GM12878 (cell line): ENCODE data around the gene RPS6KC1. TPM values are rescaled to one million over a fixed set of nuclear protein-coding genes. Genes with fewer than 3 reads are reported as not detected.

Source experiments
- ATAC-seq: fragments of 200-7000 bp; cut with Tn5 transposase; 3 replicates; pipeline ENCODE4 v1.9.1; 2020; ENCODE audit warnings: mild to moderate bottlenecking, moderate library complexity
- BruUV-seq: library from RNA; stranded (reverse); fragments of 400-500 nt; replicated peaks from 2 replicates; lab custom pipeline; 2021; lab: Mats Ljungman, UMichigan
- CTCF ChIA-PET: fragments of 300-600 bp; sonication (Branson Sonifier 250); formaldehyde crosslinking; extraction: SDS; loops from one replicate; lab custom pipeline; 2021; ENCODE audit warnings: inconsistent platforms; lab: Yijun Ruan, JAX
- POLR2A ChIA-PET: fragments of 350-600 bp; formaldehyde crosslinking; extraction: SDS; loops from one replicate; lab custom pipeline; 2021; ENCODE audit warnings: inconsistent platforms; lab: Charles Lee
- RAD21 ChIA-PET: fragments of 300-600 bp; sonication (Branson Sonifier 250); formaldehyde crosslinking; loops from one replicate; lab custom pipeline; 2023; ENCODE audit warnings: antibody characterized with exemption; ENCODE audit not compliant: unreplicated experiment; lab: Charles Lee
- SMC1A ChIA-PET: fragments of 300-600 bp; sonication (Branson Sonifier 250); formaldehyde crosslinking; loops from one replicate; lab custom pipeline; 2023; ENCODE audit not compliant: unreplicated experiment, uncharacterized antibody; lab: Charles Lee
- DNase-seq: peaks from one replicate; pipeline ENCODE4 v3.0.0-alpha.2; 2011; ENCODE audit warnings: low read depth, low spot score
- FAIRE-seq: peaks from 3 replicates; lab custom pipeline; 2011; peaks lifted over from hg19 to GRCh38; lab: Jason Lieb, UNC
- H2AFZ ChIP-seq: 2 replicates; pipeline ENCODE4 v1.6.0; 2011; ENCODE audit warnings: low read depth, low read length, control low read depth; ENCODE audit not compliant: control insufficient read depth
- H3K27ac ChIP-seq: 2 replicates; pipeline ENCODE4 v1.5.1; 2011; ENCODE audit warnings: control low read depth; ENCODE audit not compliant: control insufficient read depth, insufficient read depth
- H3K27me3 ChIP-seq, 2 experiments: replicated peaks in 1 of 2; 2 replicates each; pipeline versions ENCODE4 v1.6.0 to v1.6.1; 2011; ENCODE audit warnings: low read length in 1 of 2; ENCODE audit not compliant: control insufficient read depth in 2 of 2, insufficient read depth in 2 of 2
- H3K36me3 ChIP-seq, 2 experiments: 2 replicates each; pipeline ENCODE4 v1.5.1; 2011; ENCODE audit warnings: low read length in 1 of 2; ENCODE audit not compliant: control insufficient read depth in 2 of 2, insufficient read depth in 2 of 2
- H3K4me1 ChIP-seq: 2 replicates; pipeline ENCODE4 v1.6.1; 2011; ENCODE audit warnings: mild to moderate bottlenecking, low read length, moderate library complexity, mixed read lengths; ENCODE audit not compliant: control insufficient read depth, insufficient read depth
- H3K4me2 ChIP-seq: 2 replicates; pipeline ENCODE4 v1.6.0; 2011; ENCODE audit warnings: control low read depth; ENCODE audit not compliant: control insufficient read depth, insufficient read depth
- H3K4me3 ChIP-seq: fragments of 200-600 bp; sonication (generic); 2 replicates; pipeline ENCODE4 v1.5.1; 2016
- H3K79me2 ChIP-seq: 2 replicates; pipeline ENCODE4 v1.6.0; 2011; ENCODE audit warnings: low read length; ENCODE audit not compliant: control insufficient read depth, insufficient read depth
- H3K9ac ChIP-seq: 2 replicates; pipeline ENCODE4 v1.8.0; 2011; ENCODE audit warnings: low read length, control low read depth, mixed read lengths; ENCODE audit not compliant: control insufficient read depth, insufficient read depth
- H3K9me3 ChIP-seq: replicated peaks from 3 replicates; pipeline ENCODE4 v1.5.1; 2011; ENCODE audit warnings: mild to moderate bottlenecking, low read length; ENCODE audit not compliant: control insufficient read depth, insufficient read depth
- H4K20me1 ChIP-seq: 2 replicates; pipeline ENCODE4 v1.6.0; 2011; ENCODE audit not compliant: control insufficient read depth, insufficient read depth
- BHLHE40 ChIP-seq, 2 experiments: fragments of 450-650 bp in 1 of 2; IDR thresholded peaks; 2 replicates each; pipeline ENCODE4 v1.6.1; 2011 to 2017; ENCODE audit warnings: low read depth in 2 of 2, borderline replicate concordance in 1 of 2, improper control_type of control experiment in 1 of 2, low read length in 1 of 2, mild to moderate bottlenecking in 1 of 2
- EP300 ChIP-seq, 2 experiments: fragments of 150-350 bp in 1 of 2; IDR thresholded peaks; 2 replicates each; pipeline ENCODE4 v1.6.1; 2011 to 2012; ENCODE audit warnings: low read depth in 2 of 2, low read length in 2 of 2, borderline replicate concordance in 1 of 2, improper control_type of control experiment in 1 of 2, inconsistent platforms in 1 of 2; ENCODE audit not compliant: control insufficient read depth in 1 of 2
- NFYA ChIP-seq: IDR thresholded peaks from 2 replicates; pipeline ENCODE4 v1.6.1; 2011; ENCODE audit warnings: low read depth, mild to moderate bottlenecking, low read length, improper control_type of control experiment, borderline replicate concordance
- STAT1 ChIP-seq: fragments of 450-650 bp; conservative IDR thresholded peaks from 2 replicates; pipeline ENCODE4 v1.6.1; 2014; ENCODE audit warnings: antibody characterized with exemption, mild to moderate bottlenecking
- ZNF217 ChIP-seq: fragments of 450-650 bp; IDR thresholded peaks from 2 replicates; pipeline ENCODE4 v1.6.1; 2017; ENCODE audit warnings: antibody characterized with exemption, mild to moderate bottlenecking
- ZSCAN29 ChIP-seq: fragments of 450-650 bp; IDR thresholded peaks from 2 replicates; pipeline ENCODE4 v1.6.1; 2017; ENCODE audit warnings: mild to moderate bottlenecking, moderate library complexity
- WGBS: methylation state at CpG from one replicate; pipeline ENCODE4 v1.1.6; 2016; ENCODE audit warnings: low lambda C conversion rate; ENCODE audit not compliant: insufficient replicate concordance, insufficient coverage; ENCODE audit errors: missing lambda C conversion rate; 5-methylcytosine and 5-hydroxymethylcytosine counted together
- in situ Hi-C: fragments of 300-500 bp; cut with MboI; formaldehyde crosslinking; loops from 9 replicates; pipeline ENCODE4 v1.14.3; 2018; ENCODE audit warnings: mixed read lengths
- intact Hi-C: fragments of 100-400 bp; cut with micrococcal nuclease; formaldehyde crosslinking; loops from one replicate; pipeline ENCODE4 v1.14.2; 2022; ENCODE audit not compliant: unreplicated experiment
- polyA plus RNA-seq, 11 experiments: library from polyadenylated mRNA; depleted of rRNA in 4 of 11; unstranded in 6 of 11; stranded (reverse) in 5 of 11; fragments of >200 nt; fragmentation: Nextera tagmentation in 4 of 11; fragmentation: Illumina TruSeq in 1 of 11; extraction: Ambion mirVana in 4 of 11; extraction: Trizol in 1 of 11; gene quantifications; 1 replicate in 1 of 11; 2 replicates in 10 of 11; pipeline versions ENCODE4 v1.2.1 to v1.2.3, GENCODE V29; 2011 to 2016; ENCODE audit warnings: inconsistent platforms in 2 of 11, missing spikeins in 2 of 11, low read depth in 1 of 11
- total RNA-seq, 4 experiments: library from RNA; depleted of rRNA in 3 of 4; stranded (reverse); fragments of >200 nt in 3 of 4; fragmentation: Illumina TruSeq in 1 of 4; extraction: Trizol in 1 of 4; gene quantifications; 2 replicates each; pipeline versions ENCODE4 v1.2.1 to v1.2.3, GENCODE V29; 2013 to 2021
- TF ChIP-seq, protein P1 (sequence below): fragments of 450-650 bp; IDR thresholded peaks from 2 replicates; pipeline ENCODE4 v1.6.1; 2016; ENCODE audit warnings: mild to moderate bottlenecking

Gene RPS6KC1
- total and polyA plus RNA-seq, 10 of the 15 experiments (the other 5 are each of a cell fraction or from before 2014, with no cell fraction given) = 2.9 to 17.3 (median 12.2) TPM

- ChIA-PET SMC1A (interaction anchor here (0.7 to 1.2 kb wide), 2 partner anchors 11 to 12 kb away, joined by 3 to 4 read pairs; no protein-coding TSS in a partner anchor), RAD21 (interaction anchor here (0.6 kb wide), 1 partner anchor 873 kb away, joined by 3 read pairs; no protein-coding TSS in a partner anchor), CTCF (interaction anchor here (1.3 to 2.2 kb wide), 2 partner anchors 11 to 12 kb away, joined by 3 to 5 read pairs; no protein-coding TSS in a partner anchor), POLR2A (no interaction called here)
- H3K27me3 ChIP-seq = no peaks in the 10 kb centered on the region
- H3K79me2 ChIP-seq = no peaks in the 10 kb centered on the region
- H4K20me1 ChIP-seq = no peaks in the 10 kb centered on the region
- intact Hi-C loops = no loop called here
- H3K4me3 ChIP-seq = no peak overlapping the region
- no peak overlapping the region for H2AFZ ChIP-seq
- H3K9me3 ChIP-seq = no peaks in the 10 kb centered on the region
- no peak overlapping the region for H3K9ac ChIP-seq
- BruUV-seq = no TSS peak
- DNase-seq (no peak), ATAC-seq (no peak), FAIRE-seq (no peak)
- no peak overlapping the region for H3K27ac ChIP-seq
- TF ChIP-seq, protein P1, sequence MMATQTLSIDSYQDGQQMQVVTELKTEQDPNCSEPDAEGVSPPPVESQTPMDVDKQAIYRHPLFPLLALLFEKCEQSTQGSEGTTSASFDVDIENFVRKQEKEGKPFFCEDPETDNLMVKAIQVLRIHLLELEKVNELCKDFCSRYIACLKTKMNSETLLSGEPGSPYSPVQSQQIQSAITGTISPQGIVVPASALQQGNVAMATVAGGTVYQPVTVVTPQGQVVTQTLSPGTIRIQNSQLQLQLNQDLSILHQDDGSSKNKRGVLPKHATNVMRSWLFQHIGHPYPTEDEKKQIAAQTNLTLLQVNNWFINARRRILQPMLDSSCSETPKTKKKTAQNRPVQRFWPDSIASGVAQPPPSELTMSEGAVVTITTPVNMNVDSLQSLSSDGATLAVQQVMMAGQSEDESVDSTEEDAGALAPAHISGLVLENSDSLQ = no peak
- TF ChIP-seq ZSCAN29 (no peak), ZNF217 (no peak), EP300 (IDR thresholded peaks at IDR 0.05; ENCODE audit: borderline replicate concordance in 1 of 2, control insufficient read depth in 1 of 2, low read depth in 2 of 2, low read length in 2 of 2) (no peak), NFYA (no peak), STAT1 (no peak), BHLHE40 (IDR thresholded peaks at IDR 0.05; ENCODE audit: borderline replicate concordance in 1 of 2, low read depth in 2 of 2, low read length in 1 of 2) (no peak)
- H3K4me2 ChIP-seq = no peak overlapping the region
- H3K4me1 ChIP-seq = no peaks in the 10 kb centered on the region
- 98% methylated on average over 6 of the region's 6 CpGs for WGBS
- no peaks in the 10 kb centered on the region for H3K36me3 ChIP-seq
- in situ Hi-C loops = no loop called here
Observed at GRCh38 chr1:213250041-213250440, 199.0 kb downstream of the RPS6KC1 start.
